ENCODE data around the gene TSEN54. TPM values are rescaled to one million over a fixed set of nuclear protein-coding genes. Genes with fewer than 3 reads are reported as not detected.
A peak's percentile ranks its signal among the peaks of the same experiment; 100 is the strongest.

The TSEN54 gene
- total RNA-seq, 2 donors from 2014 or later = 30.1 to 38.9 TPM

- ATAC-seq (no peak), DNase-seq (no peak)
- intact Hi-C loops (cut with DNase I, micrococcal nuclease) = no loop called here
These were observed 29.4 kb upstream of the TSEN54 start for GRCh38 chr17:75486951-75487350.

GRCh38 chr17:75487351-75488070 is 28.8 kb upstream of the TSEN54 start:
- intact Hi-C loops (cut with DNase I, micrococcal nuclease) = no loop called here
- no peak for ATAC-seq
- DNase-seq = peak; percentile 51 to 52

- intact Hi-C loops (cut with DNase I, micrococcal nuclease) = no loop called here
- ATAC-seq = no peak
- no peak for DNase-seq
These were observed 27.4 kb upstream of the TSEN54 start for GRCh38 chr17:75488693-75489510.

GRCh38 chr17:75489511-75489955 is 26.8 kb upstream of the TSEN54 start:
- intact Hi-C loops (cut with DNase I, micrococcal nuclease) = no loop called here
- ATAC-seq = no peak

GRCh38 chr17:75490173-75490743 is 26.1 kb upstream of the TSEN54 start:
- peak; percentile 71 to 82 for DNase-seq
- peak; percentile 92 for ATAC-seq
- intact Hi-C loops (cut with DNase I, micrococcal nuclease) = no loop called here

More at GRCh38 chr17:75489511-75489955, 26.8 kb upstream of the TSEN54 start:
- DNase-seq = no peak

- intact Hi-C loops (cut with DNase I, micrococcal nuclease) = no loop called here
- ATAC-seq = no peak
- DNase-seq = no peak
These were observed 25.2 kb upstream of the TSEN54 start for GRCh38 chr17:75490953-75491649.

GRCh38 chr17:75491680-75492079 is 24.6 kb upstream of the TSEN54 start:
- no peak for DNase-seq
- intact Hi-C loops (cut with DNase I, micrococcal nuclease) = no loop called here
- no peak for ATAC-seq

GRCh38 chr17:75492555-75493168 is 23.7 kb upstream of the TSEN54 start:
- DNase-seq (no peak), ATAC-seq (no peak)
- intact Hi-C loops (cut with DNase I, micrococcal nuclease) = no loop called here

- intact Hi-C loops (cut with DNase I, micrococcal nuclease) = no loop called here
- no peak for DNase-seq
- ATAC-seq = no peak
These were observed 22.7 kb upstream of the TSEN54 start for GRCh38 chr17:75493476-75494129.

GRCh38 chr17:75494326-75494877 is 21.9 kb upstream of the TSEN54 start:
- DNase-seq (no peak), ATAC-seq (no peak)
- intact Hi-C loops (cut with DNase I, micrococcal nuclease) = no loop called here

GRCh38 chr17:75496005-75496404 is 20.3 kb upstream of the TSEN54 start:
- no peak for ATAC-seq
- intact Hi-C loops (cut with DNase I, micrococcal nuclease) = no loop called here

GRCh38 chr17:75498039-75498725 is 18.1 kb upstream of the TSEN54 start:
- DNase-seq = no peak
- ATAC-seq = no peak
- intact Hi-C loops (cut with DNase I, micrococcal nuclease) = no loop called here

More at GRCh38 chr17:75496005-75496404, 20.3 kb upstream of the TSEN54 start:
- DNase-seq = no peak

- DNase-seq (no peak), ATAC-seq (peak; percentile 17)
- intact Hi-C loops (cut with DNase I, micrococcal nuclease) = no loop called here
These were observed 17.6 kb upstream of the TSEN54 start for GRCh38 chr17:75498726-75499213.

GRCh38 chr17:75499313-75500022 is 16.9 kb upstream of the TSEN54 start:
- ATAC-seq = no peak
- DNase-seq = no peak
- intact Hi-C loops (cut with DNase I, micrococcal nuclease) = loop anchor here in 1 of 2 donors (10.0 kb wide), 1 partner anchor 75 kb away; no protein-coding TSS in a partner anchor

- ATAC-seq (no peak), DNase-seq (no peak)
- intact Hi-C loops (cut with DNase I, micrococcal nuclease) = loop anchor here in 1 of 2 donors (10.0 kb wide), 1 partner anchor 76 kb away; no protein-coding TSS in a partner anchor
These were observed 15.7 kb upstream of the TSEN54 start for GRCh38 chr17:75500419-75501216.
